Endothelial cell of umbilical vein (primary cell): Measurements from ENCODE around the gene SRGAP3. TPM values are rescaled to one million over a fixed set of nuclear protein-coding genes. Genes with fewer than 3 reads are reported as not detected.

Source experiments
- BruUV-seq: library from RNA; stranded (reverse); fragments of 400-500 nt; replicated peaks from 2 replicates; lab custom pipeline; 2021; lab: Mats Ljungman, UMichigan
- CTCF ChIA-PET: fragments of 300-600, 350-600 bp; sonication (Branson Sonifier 250); formaldehyde crosslinking; loops from one replicate; lab custom pipeline; 2021; ENCODE audit warnings: antibody characterized with exemption, inconsistent platforms; lab: Charles Lee
- POLR2A ChIA-PET: fragments of 300-600, 350-600 bp; sonication (Branson Sonifier 250); formaldehyde crosslinking; loops from one replicate; lab custom pipeline; 2021; ENCODE audit warnings: antibody characterized with exemption, inconsistent platforms; lab: Charles Lee
- DNase-seq: peaks from one replicate; pipeline ENCODE4 v3.0.0-alpha.2; 2011; ENCODE audit warnings: low read depth, low spot score
- FAIRE-seq: peaks from 2 replicates; lab custom pipeline; 2011; peaks lifted over from hg19 to GRCh38; lab: Jason Lieb, UNC
- H2AFZ ChIP-seq: 2 replicates; pipeline ENCODE4 v1.6.0; 2012; ENCODE audit warnings: low read depth, low read length, control low read depth, inconsistent platforms
- H3K27ac ChIP-seq: 2 replicates; pipeline ENCODE4 v1.5.1; 2011; ENCODE audit warnings: low read depth, mild to moderate bottlenecking, control low read depth, low read length, moderate library complexity; ENCODE audit not compliant: insufficient read depth
- H3K27me3 ChIP-seq, 2 experiments: 2 replicates each; pipeline versions ENCODE4 v1.6.0 to v1.6.1; 2011; ENCODE audit warnings: low read length in 2 of 2, mixed read lengths in 1 of 2; ENCODE audit not compliant: control insufficient read depth in 2 of 2, insufficient read depth in 2 of 2
- H3K36me3 ChIP-seq, 2 experiments: 2 replicates in 1 of 2; 3 replicates in 1 of 2; pipeline ENCODE4 v1.5.1; 2011; ENCODE audit warnings: low read length in 2 of 2, mild to moderate bottlenecking in 1 of 2, moderate library complexity in 1 of 2; ENCODE audit not compliant: control insufficient read depth in 2 of 2, insufficient read depth in 2 of 2; ENCODE audit errors: extremely low read depth in 1 of 2
- H3K4me1 ChIP-seq: 3 replicates; pipeline ENCODE4 v1.5.1; 2011; ENCODE audit warnings: mild to moderate bottlenecking, low read length; ENCODE audit not compliant: control insufficient read depth, insufficient read depth; ENCODE audit errors: extremely low read depth
- H3K4me2 ChIP-seq: 2 replicates; pipeline ENCODE4 v1.6.1; 2011; ENCODE audit warnings: low read length, control low read depth, mixed read lengths; ENCODE audit not compliant: insufficient read depth
- H3K4me3 ChIP-seq, 3 experiments: fragments of 200-600 bp in 1 of 3; sonication (generic), shearing (Covaris generic) in 1 of 3; replicated peaks in 1 of 3; 2 replicates each; pipeline ENCODE4 v1.5.1; 2011 to 2016; ENCODE audit warnings: control low read depth in 3 of 3, low read length in 3 of 3, mild to moderate bottlenecking in 2 of 3, inconsistent platforms in 1 of 3, low read depth in 1 of 3, moderate library complexity in 1 of 3; ENCODE audit not compliant: insufficient read depth in 1 of 3
- H3K79me2 ChIP-seq: 2 replicates; pipeline ENCODE4 v1.6.0; 2012; ENCODE audit warnings: low read length, inconsistent platforms; ENCODE audit not compliant: control insufficient read depth, insufficient read depth
- H3K9ac ChIP-seq: replicated peaks from 2 replicates; pipeline ENCODE3; 2011; ENCODE audit warnings: low read length, control low read depth; ENCODE audit not compliant: insufficient read depth; ENCODE audit errors: extremely low read depth
- H3K9me1 ChIP-seq: replicated peaks from 3 replicates; pipeline ENCODE4 v1.6.0; 2011; ENCODE audit warnings: mild to moderate bottlenecking, low read length; ENCODE audit not compliant: control insufficient read depth, insufficient read depth; ENCODE audit errors: extremely low read depth
- H3K9me3 ChIP-seq: replicated peaks from 2 replicates; pipeline ENCODE4 v1.5.1; 2012; ENCODE audit warnings: low read length, inconsistent platforms; ENCODE audit not compliant: control insufficient read depth, insufficient read depth
- H4K20me1 ChIP-seq: replicated peaks from 2 replicates; pipeline ENCODE3; 2011; ENCODE audit warnings: mild to moderate bottlenecking, low read length; ENCODE audit not compliant: control insufficient read depth, insufficient read depth; ENCODE audit errors: extremely low read depth
- CTCF ChIP-seq, 2 donors: IDR thresholded peaks; 1 replicate in 1 of 2; 2 replicates in 1 of 2; pipeline ENCODE4 v1.5.1; 2011; ENCODE audit warnings: low read length in 2 of 2, mild to moderate bottlenecking in 2 of 2, moderate library complexity in 2 of 2, control low read depth in 1 of 2, inconsistent platforms in 1 of 2, low read depth in 1 of 2; ENCODE audit not compliant: insufficient read depth in 1 of 2; ENCODE audit errors: extremely low read depth in 1 of 2
- EZH2 ChIP-seq: IDR thresholded peaks from 2 replicates; pipeline ENCODE4 v1.6.1; 2012; ENCODE audit warnings: borderline replicate concordance, low read depth, mild to moderate bottlenecking, moderate library complexity, low read length, inconsistent platforms; ENCODE audit not compliant: severe bottlenecking
- FOS ChIP-seq: IDR thresholded peaks from 2 replicates; pipeline ENCODE4 v1.6.1; 2011; ENCODE audit warnings: mild to moderate bottlenecking, low read length, moderate library complexity, borderline replicate concordance; ENCODE audit not compliant: insufficient read depth
- GATA2 ChIP-seq: IDR thresholded peaks from 2 replicates; pipeline ENCODE4 v1.7.0; 2011; ENCODE audit warnings: low read depth, mild to moderate bottlenecking, moderate library complexity, mixed read lengths, low read length; ENCODE audit not compliant: insufficient read length, insufficient read depth
- JUN ChIP-seq: IDR thresholded peaks from 2 replicates; pipeline ENCODE4 v1.6.1; 2011; ENCODE audit warnings: borderline replicate concordance, low read depth; ENCODE audit not compliant: insufficient read length, insufficient read depth
- MAX ChIP-seq: IDR thresholded peaks from 2 replicates; pipeline ENCODE4 v1.6.1; 2011; ENCODE audit not compliant: insufficient read depth, insufficient read length
- MYC ChIP-seq: IDR thresholded peaks from one replicate; pipeline ENCODE4 v1.6.1; 2011; ENCODE audit warnings: mild to moderate bottlenecking, low read depth, low read length
- POLR2A ChIP-seq: IDR thresholded peaks from 2 replicates; pipeline ENCODE4 v1.6.1; 2012; ENCODE audit warnings: low read depth, mild to moderate bottlenecking, control low read depth, low read length
- POLR2AphosphoS5 ChIP-seq: IDR thresholded peaks from 2 replicates; pipeline ENCODE4 v1.6.1; 2012; ENCODE audit warnings: low read depth, mild to moderate bottlenecking, control low read depth, low read length, moderate library complexity; ENCODE audit not compliant: insufficient read depth
- dilution Hi-C: fragments of 300-500 bp; cut with MboI; formaldehyde crosslinking; loops from one replicate; pipeline ENCODE4 v1.15.0; 2019; ENCODE audit warnings: low sequenced_read_pairs; ENCODE audit not compliant: extremely low pct_ligation_motif_present
- intact Hi-C: fragments of 100-400 bp; cut with micrococcal nuclease; formaldehyde crosslinking; loops from one replicate; pipeline ENCODE4 v1.10.0; 2022
- polyA plus RNA-seq, 4 experiments: library from polyadenylated mRNA; depleted of rRNA in 3 of 4; stranded (reverse) in 3 of 4; unstranded in 1 of 4; fragments of >200 nt; gene quantifications; 2 replicates each; pipeline versions ENCODE4 v1.2.1 to v1.2.3, GENCODE V29; 2011 to 2012; ENCODE audit warnings: missing spikeins in 1 of 4
- total RNA-seq: library from RNA; stranded (reverse); gene quantifications from 2 replicates; pipeline ENCODE4 v1.2.3, GENCODE V29; 2021

Gene SRGAP3
- total and polyA plus RNA-seq, 2 donors (not counting 3 experiments of a cell fraction or from before 2014, with no cell fraction given), result 0.06 TPM; not detected in 1

- no TSS peak for BruUV-seq
- Histone ChIP-seq H3K9me1 (no peaks in the 10 kb centered on the region), H3K4me1 (peaks cover 11% of the 10 kb centered on the region), H2AFZ (no peak overlapping the region), H3K36me3 (peaks cover 0 to 2% of the 10 kb centered on the region in 2 experiments), H3K9me3 (no peaks in the 10 kb centered on the region), H4K20me1 (no peaks in the 10 kb centered on the region), H3K79me2 (peaks cover 2% of the 10 kb centered on the region), H3K4me3 (no peak overlapping the region), H3K27me3 (no peaks in the 10 kb centered on the region), H3K27ac (no peak overlapping the region), H3K4me2 (no peak overlapping the region), H3K9ac (no peak overlapping the region)
- TF ChIP-seq MYC, result no peak
- TF ChIP-seq POLR2AphosphoS5, result no peak
- no peak for TF ChIP-seq POLR2A
- no peak for TF ChIP-seq FOS
- no peak for TF ChIP-seq CTCF (IDR thresholded peaks at IDR 0.05; ENCODE audit: extremely low read depth in 1 of 2, insufficient read depth in 1 of 2, low read depth in 1 of 2, low read length in 2 of 2)
- no peak for TF ChIP-seq JUN
- TF ChIP-seq MAX, result no peak
- TF ChIP-seq GATA2, result no peak
- TF ChIP-seq EZH2, result no peak
- dilution Hi-C loops, result no loop called here
- POLR2A ChIA-PET, result no interaction called here
- CTCF ChIA-PET, result no interaction called here
- intact Hi-C loops, result no loop called here
- DNase-seq (no peak), FAIRE-seq (no peak)
These were observed 316.9 kb downstream of the SRGAP3 start for GRCh38 chr3:8932507-8932906.
